SK-N-SH treated with all-trans-retinoic acid at 6 μM for 48 hours (cell line): ENCODE data around the gene FNTB.

Experiments used
- ARNTL ChIP-seq: fragments of 450-650 bp; formaldehyde crosslinking; IDR thresholded peaks from 2 replicates; pipeline ENCODE4 v1.5.0; 2020; ENCODE audit warnings: low read depth, mild to moderate bottlenecking, moderate library complexity, borderline replicate concordance
- BACH2 ChIP-seq: fragments of 250-450 bp; sonication (Bioruptor Pico); IDR thresholded peaks from 2 replicates; pipeline ENCODE4 v1.9.0; 2021; ENCODE audit warnings: mild to moderate bottlenecking, borderline replicate concordance
- ESRRG ChIP-seq: fragments of 250-450 bp; sonication (Bioruptor Pico); IDR thresholded peaks from 2 replicates; pipeline ENCODE4 v1.6.1; 2021; ENCODE audit warnings: mild to moderate bottlenecking
- PPARA ChIP-seq: fragments of 250-450 bp; sonication (Bioruptor Pico); IDR thresholded peaks from 2 replicates; pipeline ENCODE4 v1.5.0; 2020; ENCODE audit warnings: mild to moderate bottlenecking, borderline replicate concordance
- RARB ChIP-seq: fragments of 250-450 bp; sonication (Bioruptor Pico); IDR thresholded peaks from 2 replicates; pipeline ENCODE4 v1.8.0; 2021; ENCODE audit warnings: mild to moderate bottlenecking, moderate library complexity
- TCF4 ChIP-seq: fragments of 250-450 bp; sonication (Bioruptor Pico); IDR thresholded peaks from 2 replicates; pipeline ENCODE4 v1.8.0; 2021; ENCODE audit warnings: mild to moderate bottlenecking, moderate library complexity, borderline replicate concordance
- TOX ChIP-seq: fragments of 250-450 bp; sonication (Bioruptor Pico); IDR thresholded peaks from 2 replicates; pipeline ENCODE4 v1.8.0; 2021; ENCODE audit warnings: mild to moderate bottlenecking, moderate library complexity, borderline replicate concordance
- ZFP30 ChIP-seq: fragments of 450-650 bp; formaldehyde crosslinking; IDR thresholded peaks from 2 replicates; pipeline ENCODE4 v1.5.0; 2022; ENCODE audit warnings: mild to moderate bottlenecking, moderate library complexity
- ZNF565 ChIP-seq: fragments of 450-650 bp; formaldehyde crosslinking; conservative IDR thresholded peaks from 2 replicates; pipeline ENCODE4 v1.5.0; 2020; ENCODE audit warnings: low read depth, mild to moderate bottlenecking, moderate library complexity
- TF ChIP-seq, protein P1 (sequence below): fragments of 250-450 bp; sonication (Bioruptor Pico); IDR thresholded peaks from 2 replicates; pipeline ENCODE4 v1.5.1; 2021; ENCODE audit warnings: mild to moderate bottlenecking, moderate library complexity
- TF ChIP-seq, protein P2 (sequence below): fragments of 250-450 bp; sonication (Bioruptor Pico); IDR thresholded peaks from 2 replicates; pipeline ENCODE4 v1.5.1; 2020; ENCODE audit warnings: low read depth, mild to moderate bottlenecking, moderate library complexity

DNA sequence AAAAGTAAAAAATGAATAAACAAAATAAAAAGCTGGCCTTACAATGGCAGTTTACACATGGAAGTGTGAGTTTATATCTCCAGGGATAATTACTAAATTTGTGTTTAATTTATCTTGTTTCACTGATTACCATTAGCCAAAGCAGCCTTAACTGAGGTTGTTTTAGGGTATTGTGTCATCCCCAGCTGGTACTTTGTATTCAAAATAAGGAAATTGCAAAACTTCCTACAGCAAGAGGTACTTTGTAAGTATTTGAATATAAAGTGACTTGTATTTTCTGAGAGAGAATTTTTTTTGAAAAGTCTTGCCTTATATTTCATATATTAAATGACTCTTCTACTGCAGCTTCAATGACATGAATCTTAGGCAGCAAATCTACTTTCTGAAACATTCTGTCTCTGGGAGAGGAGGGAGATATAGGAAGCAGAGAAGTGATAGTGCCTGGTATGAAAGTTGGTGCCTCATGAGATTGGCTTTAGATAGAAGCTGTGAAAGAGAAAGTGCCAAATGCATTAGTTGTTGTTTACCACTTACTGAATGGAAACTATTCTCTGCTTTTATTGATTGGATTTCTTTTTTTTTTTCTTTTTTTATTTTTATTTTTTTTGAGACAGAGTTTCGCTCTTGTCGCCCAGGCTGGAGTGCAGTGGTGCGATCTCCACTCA lies 6.7 kb downstream of the FNTB start:
- TF ChIP-seq, protein P1, sequence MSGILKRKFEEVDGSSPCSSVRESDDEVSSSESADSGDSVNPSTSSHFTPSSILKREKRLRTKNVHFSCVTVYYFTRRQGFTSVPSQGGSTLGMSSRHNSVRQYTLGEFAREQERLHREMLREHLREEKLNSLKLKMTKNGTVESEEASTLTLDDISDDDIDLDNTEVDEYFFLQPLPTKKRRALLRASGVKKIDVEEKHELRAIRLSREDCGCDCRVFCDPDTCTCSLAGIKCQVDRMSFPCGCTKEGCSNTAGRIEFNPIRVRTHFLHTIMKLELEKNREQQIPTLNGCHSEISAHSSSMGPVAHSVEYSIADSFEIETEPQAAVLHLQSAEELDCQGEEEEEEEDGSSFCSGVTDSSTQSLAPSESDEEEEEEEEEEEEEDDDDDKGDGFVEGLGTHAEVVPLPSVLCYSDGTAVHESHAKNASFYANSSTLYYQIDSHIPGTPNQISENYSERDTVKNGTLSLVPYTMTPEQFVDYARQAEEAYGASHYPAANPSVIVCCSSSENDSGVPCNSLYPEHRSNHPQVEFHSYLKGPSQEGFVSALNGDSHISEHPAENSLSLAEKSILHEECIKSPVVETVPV (CRISPR knock-in tag): no peak
- no peak for TF ChIP-seq ZNF565 (CRISPR knock-in tag)
- TF ChIP-seq, protein P2, sequence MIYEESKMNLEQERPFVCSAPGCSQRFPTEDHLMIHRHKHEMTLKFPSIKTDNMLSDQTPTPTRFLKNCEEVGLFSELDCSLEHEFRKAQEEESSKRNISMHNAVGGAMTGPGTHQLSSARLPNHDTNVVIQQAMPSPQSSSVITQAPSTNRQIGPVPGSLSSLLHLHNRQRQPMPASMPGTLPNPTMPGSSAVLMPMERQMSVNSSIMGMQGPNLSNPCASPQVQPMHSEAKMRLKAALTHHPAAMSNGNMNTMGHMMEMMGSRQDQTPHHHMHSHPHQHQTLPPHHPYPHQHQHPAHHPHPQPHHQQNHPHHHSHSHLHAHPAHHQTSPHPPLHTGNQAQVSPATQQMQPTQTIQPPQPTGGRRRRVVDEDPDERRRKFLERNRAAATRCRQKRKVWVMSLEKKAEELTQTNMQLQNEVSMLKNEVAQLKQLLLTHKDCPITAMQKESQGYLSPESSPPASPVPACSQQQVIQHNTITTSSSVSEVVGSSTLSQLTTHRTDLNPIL (CRISPR knock-in tag): no peak
- no peak for TF ChIP-seq RARB (CRISPR knock-in tag)
- no peak for TF ChIP-seq BACH2 (CRISPR knock-in tag)
- TF ChIP-seq PPARA (CRISPR knock-in tag): no peak
- no peak for TF ChIP-seq ARNTL (CRISPR knock-in tag)
- TF ChIP-seq TCF4: no peak
- no peak for TF ChIP-seq ZFP30 (CRISPR knock-in tag)
- no peak for TF ChIP-seq TOX (CRISPR knock-in tag)
- TF ChIP-seq ESRRG (CRISPR knock-in tag): no peak
